Measurements from ENCODE around the gene DNAJC25. TPM values are rescaled to one million over a fixed set of nuclear protein-coding genes. Genes with fewer than 3 reads are reported as not detected.
A peak's percentile ranks its signal among the peaks of the same experiment; 100 is the strongest.

DNAJC25 gene
- total RNA-seq, 6 experiments from 2014 or later, result 9.6 to 11.5 (median 10.3) TPM

- Mint-ChIP-seq H3K27me3 (ENCODE audit: insufficient read depth) (no peaks in the 10 kb centered on the region), H3K4me1 (ENCODE audit: low read depth) (no peaks in the 10 kb centered on the region), H3K9me3 (no peaks in the 10 kb centered on the region), H3K4me3 (no peak overlapping the region), H3K27ac (peak overlapping the region; percentile 9; the same call in 1 of the 2 replicates), H3K36me3 (ENCODE audit: low read depth) (peaks cover 26% of the 10 kb centered on the region)
- TF ChIP-seq CTCF (IDR thresholded peaks at IDR 0.05), result no peak
- DNase-seq, result no peak
These were observed 16.9 kb downstream of the DNAJC25 start for GRCh38 chr9:111648066-111648465.

GRCh38 chr9:111649016-111649415 lies 17.9 kb downstream of the DNAJC25 start:
- no peaks in the 10 kb centered on the region for H3K9me3 Mint-ChIP-seq

GRCh38 chr9:111657051-111657450 lies 25.9 kb downstream of the DNAJC25 start:
- peaks cover 27% of the 10 kb centered on the region for H3K4me1 Mint-ChIP-seq (ENCODE audit: low read depth)
- H3K4me3 Mint-ChIP-seq, result no peak overlapping the region
- DNase-seq, result no peak
- H3K36me3 Mint-ChIP-seq (ENCODE audit: low read depth), result peaks cover 19% of the 10 kb centered on the region
- H3K27ac Mint-ChIP-seq, result no peak overlapping the region
- H3K27me3 Mint-ChIP-seq (ENCODE audit: insufficient read depth), result no peaks in the 10 kb centered on the region
- H3K9me3 Mint-ChIP-seq, result no peaks in the 10 kb centered on the region
- TF ChIP-seq CTCF (IDR thresholded peaks at IDR 0.05), result no peak

More at GRCh38 chr9:111649016-111649415, 17.9 kb downstream of the DNAJC25 start:
- Mint-ChIP-seq H3K4me3 (no peak overlapping the region), H3K36me3 (ENCODE audit: low read depth) (peaks cover 33% of the 10 kb centered on the region), H3K27ac (no peak overlapping the region), H3K27me3 (ENCODE audit: insufficient read depth) (no peaks in the 10 kb centered on the region), H3K4me1 (ENCODE audit: low read depth) (no peaks in the 10 kb centered on the region)
- TF ChIP-seq CTCF (IDR thresholded peaks at IDR 0.05), result no peak
- no peak for DNase-seq

- Mint-ChIP-seq H3K36me3 (ENCODE audit: low read depth) (peaks cover 16% of the 10 kb centered on the region), H3K27me3 (ENCODE audit: insufficient read depth) (no peaks in the 10 kb centered on the region; the same call in 1 of the 2 replicates), H3K4me3 (no peak overlapping the region), H3K27ac (peak overlapping the region; percentile 81), H3K9me3 (no peaks in the 10 kb centered on the region), H3K4me1 (ENCODE audit: low read depth) (peaks cover 44% of the 10 kb centered on the region)
- no peak for DNase-seq
- TF ChIP-seq CTCF (IDR thresholded peaks at IDR 0.05), result no peak
These were observed 27.8 kb downstream of the DNAJC25 start for GRCh38 chr9:111658943-111659342.

- peak overlapping the region; percentile 81 for H3K27ac Mint-ChIP-seq
- peak overlapping the region; percentile 43 for H3K4me3 Mint-ChIP-seq
- H3K4me1 Mint-ChIP-seq (ENCODE audit: low read depth), result peaks cover 44% of the 10 kb centered on the region
- H3K36me3 Mint-ChIP-seq (ENCODE audit: low read depth), result peaks cover 14% of the 10 kb centered on the region
- no peak for TF ChIP-seq CTCF (IDR thresholded peaks at IDR 0.05)
- H3K9me3 Mint-ChIP-seq, result no peaks in the 10 kb centered on the region
- no peaks in the 10 kb centered on the region; the same call in 1 of the 2 replicates for H3K27me3 Mint-ChIP-seq (ENCODE audit: insufficient read depth)
- DNase-seq, result peak; percentile 58
These were observed 28.6 kb downstream of the DNAJC25 start for GRCh38 chr9:111659691-111660090.
